Tibial nerve (tissue), 4 donors: Measurements from ENCODE around the gene VIPR2. TPM values are rescaled to one million over a fixed set of nuclear protein-coding genes. Genes with fewer than 3 reads are reported as not detected.

Experiments used
- DNase-seq, 2 donors: peaks; one replicate each; pipeline ENCODE4 v3.0.0-alpha.2; 2019; ENCODE audit warnings: low spot score in 2 of 2
- H3K27ac ChIP-seq, 4 donors: fragments of 200-600 bp; sonication (generic) in 3 of 4; one replicate each; pipeline ENCODE4 v1.5.1; 2017 to 2019; ENCODE audit warnings: mild to moderate bottlenecking in 1 of 4
- H3K27me3 ChIP-seq, 2 donors: fragments of 200-600 bp; sonication (generic) in 1 of 2; one replicate each; pipeline versions ENCODE4 v1.5.1 to v1.6.0; 2017 to 2019
- H3K36me3 ChIP-seq, 3 donors: fragments of 200-600 bp; sonication (generic); one replicate each; pipeline ENCODE4 v1.5.1; 2018 to 2019
- H3K4me1 ChIP-seq, 4 donors: fragments of 200-600 bp; sonication (generic) in 3 of 4; one replicate each; pipeline ENCODE4 v1.5.1; 2017 to 2019
- H3K4me3 ChIP-seq, 4 donors: fragments of 200-600 bp; sonication (generic) in 3 of 4; one replicate each; pipeline ENCODE4 v1.5.1; 2017 to 2019; ENCODE audit warnings: mild to moderate bottlenecking in 1 of 4, moderate library complexity in 1 of 4
- H3K9me3 ChIP-seq, 4 donors: fragments of 200-600 bp; sonication (generic) in 3 of 4; one replicate each; pipeline ENCODE4 v1.5.1; 2017 to 2019
- CTCF ChIP-seq, 5 experiments: fragments of 200-600 bp in 3 of 5; fragments of 450-650 bp in 2 of 5; sonication (generic) in 3 of 5; IDR thresholded peaks; one replicate each; pipeline ENCODE4 v1.5.1; 2016 to 2019; ENCODE audit warnings: antibody characterized with exemption in 5 of 5, mild to moderate bottlenecking in 3 of 5, moderate library complexity in 2 of 5
- EP300 ChIP-seq, 2 donors: sonication (generic); formaldehyde crosslinking; IDR thresholded peaks; one replicate each; pipeline ENCODE4 v1.6.1; 2017; ENCODE audit warnings: antibody characterized with exemption in 2 of 2, mild to moderate bottlenecking in 1 of 2
- POLR2A ChIP-seq, 2 donors: fragments of 450-650 bp; IDR thresholded peaks; one replicate each; pipeline ENCODE4 v1.6.1; 2017; ENCODE audit warnings: antibody characterized with exemption in 2 of 2, mild to moderate bottlenecking in 2 of 2, moderate library complexity in 2 of 2
- WGBS, 2 donors: methylation state at CpG; one replicate each; pipeline ENCODE4 v1.1.5; 2018; 5-methylcytosine and 5-hydroxymethylcytosine counted together
- total RNA-seq, 4 donors: library from RNA; depleted of rRNA; stranded (reverse); fragments of >200 nt; gene quantifications; one replicate each; pipeline ENCODE4 v1.1.0, GENCODE V29; 2016

The VIPR2 gene
- total RNA-seq, 4 donors from 2014 or later = 0.22 to 3.6 (median 2.9) TPM

GRCh38 chr7:159047536-159047935 lies 97.1 kb downstream of the VIPR2 start:
- Histone ChIP-seq H3K9me3 (peaks cover 0 to 13% (median 0%) of the 10 kb centered on the region in 4 donors), H3K4me3 (no peak overlapping the region), H3K4me1 (no peaks in the 10 kb centered on the region), H3K27ac (no peak overlapping the region), H3K36me3 (no peaks in the 10 kb centered on the region), H3K27me3 (no peaks in the 10 kb centered on the region)
- DNase-seq = no peak
- WGBS, 2 donors = 60 to 77% methylated on average over 2 of the region's 2 CpGs
- TF ChIP-seq CTCF (IDR thresholded peaks at IDR 0.05) (no peak), EP300 (IDR thresholded peaks at IDR 0.05) (no peak), POLR2A (IDR thresholded peaks at IDR 0.05) (no peak)

GRCh38 chr7:159046300-159046699 lies 98.4 kb downstream of the VIPR2 start:
- Histone ChIP-seq H3K4me1 (no peaks in the 10 kb centered on the region), H3K36me3 (no peaks in the 10 kb centered on the region), H3K27ac (no peak overlapping the region), H3K4me3 (no peak overlapping the region), H3K9me3 (peaks cover 0 to 6% (median 0%) of the 10 kb centered on the region in 4 donors), H3K27me3 (no peaks in the 10 kb centered on the region)
- DNase-seq = no peak
- no peak for TF ChIP-seq POLR2A (IDR thresholded peaks at IDR 0.05)
- TF ChIP-seq CTCF (IDR thresholded peaks at IDR 0.05) = no peak
- TF ChIP-seq EP300 (IDR thresholded peaks at IDR 0.05) = no peak
- 94 to 95% methylated on average over 6 of the region's 6 CpGs for WGBS, 2 donors

GRCh38 chr7:159045839-159046238 lies 98.8 kb downstream of the VIPR2 start:
- Histone ChIP-seq H3K27ac (no peak overlapping the region), H3K9me3 (peaks cover 0 to 6% (median 0%) of the 10 kb centered on the region in 4 donors), H3K4me1 (no peaks in the 10 kb centered on the region), H3K4me3 (no peak overlapping the region), H3K36me3 (no peaks in the 10 kb centered on the region), H3K27me3 (no peaks in the 10 kb centered on the region)
- no peak for DNase-seq
- TF ChIP-seq EP300 (IDR thresholded peaks at IDR 0.05) (no peak), CTCF (IDR thresholded peaks at IDR 0.05) (no peak), POLR2A (IDR thresholded peaks at IDR 0.05) (no peak)
- WGBS, 2 donors = 92 to 98% methylated on average over 1 of the region's 1 CpG

- no peak for DNase-seq
- no peaks in the 10 kb centered on the region for H3K27me3 ChIP-seq
- 87 to 91% methylated on average over 5 of the region's 5 CpGs for WGBS, 2 donors
- H3K27ac ChIP-seq = no peak overlapping the region
- TF ChIP-seq EP300 (IDR thresholded peaks at IDR 0.05) (no peak), POLR2A (IDR thresholded peaks at IDR 0.05) (no peak), CTCF (IDR thresholded peaks at IDR 0.05) (no peak)
- peaks cover 0 to 6% (median 0%) of the 10 kb centered on the region in 4 donors for H3K9me3 ChIP-seq
- H3K4me1 ChIP-seq = no peaks in the 10 kb centered on the region
- H3K36me3 ChIP-seq = no peaks in the 10 kb centered on the region
- no peak overlapping the region for H3K4me3 ChIP-seq
Observed at GRCh38 chr7:159042581-159043101, 102.0 kb downstream of the VIPR2 start.

GRCh38 chr7:159042103-159042502 lies 102.6 kb downstream of the VIPR2 start:
- Histone ChIP-seq H3K27me3 (no peaks in the 10 kb centered on the region), H3K36me3 (no peaks in the 10 kb centered on the region), H3K27ac (no peak overlapping the region), H3K4me1 (no peaks in the 10 kb centered on the region), H3K9me3 (peaks cover 0 to 6% (median 0%) of the 10 kb centered on the region in 4 donors), H3K4me3 (no peak overlapping the region)
- TF ChIP-seq POLR2A (IDR thresholded peaks at IDR 0.05) = no peak
- TF ChIP-seq CTCF (IDR thresholded peaks at IDR 0.05) = no peak
- no peak for TF ChIP-seq EP300 (IDR thresholded peaks at IDR 0.05)
- WGBS, 2 donors = 68 to 84% methylated on average over 8 of the region's 8 CpGs
- no peak for DNase-seq
